GM23338 (cell line): Measurements from ENCODE around the gene GAPDHS. TPM values are rescaled to one million over a fixed set of nuclear protein-coding genes. Genes with fewer than 3 reads are reported as not detected.

Experiments used
- ATAC-seq: fragments of 200-7000 bp; cut with Tn5 transposase; 3 replicates; pipeline ENCODE4 v1.9.1; 2020
- DNase-seq: peaks from one replicate; pipeline ENCODE4 v3.0.0-alpha.2; 2015; ENCODE audit warnings: low spot score
- H2AFZ ChIP-seq: fragments of 200-600 bp; sonication (generic); 2 replicates; pipeline ENCODE4 v1.8.0; 2016; ENCODE audit warnings: antibody characterized with exemption, mild to moderate bottlenecking, moderate library complexity
- H3F3A ChIP-seq: fragments of 200-600 bp; sonication (generic); replicated peaks from 2 replicates; pipeline ENCODE4 v1.8.0; 2017; ENCODE audit warnings: antibody characterized with exemption, mixed run types, low read depth
- H3K27ac ChIP-seq: fragments of 200-600 bp; sonication (generic); 2 replicates; pipeline ENCODE4 v1.6.1; 2016; ENCODE audit warnings: low read depth
- H3K27me3 ChIP-seq: fragments of 200-600 bp; sonication (generic); 2 replicates; pipeline ENCODE4 v1.8.0; 2016; ENCODE audit warnings: mild to moderate bottlenecking, mixed run types, moderate library complexity; ENCODE audit not compliant: insufficient read depth
- H3K36me3 ChIP-seq: fragments of 200-600 bp; sonication (generic); 2 replicates; pipeline ENCODE4 v1.8.0; 2016; ENCODE audit warnings: mild to moderate bottlenecking; ENCODE audit not compliant: insufficient read depth
- H3K4me1 ChIP-seq: fragments of 200-600 bp; sonication (generic); 2 replicates; pipeline ENCODE4 v1.8.0; 2016; ENCODE audit warnings: mild to moderate bottlenecking, moderate library complexity; ENCODE audit not compliant: insufficient read depth
- H3K4me2 ChIP-seq: fragments of 200-600 bp; sonication (generic); 2 replicates; pipeline ENCODE4 v1.7.1; 2017; ENCODE audit warnings: mixed run types
- H3K4me3 ChIP-seq: fragments of 200-600 bp; sonication (generic); 2 replicates; pipeline ENCODE4 v1.6.1; 2016; ENCODE audit warnings: mixed run types
- H3K79me2 ChIP-seq: fragments of 200-600 bp; sonication (generic); replicated peaks from 2 replicates; pipeline ENCODE4 v1.8.0; 2017; ENCODE audit warnings: mild to moderate bottlenecking; ENCODE audit not compliant: insufficient read depth
- H3K9me2 ChIP-seq: fragments of 200-600 bp; sonication (generic); 2 replicates; pipeline ENCODE4 v1.8.0; 2017; ENCODE audit not compliant: insufficient read depth
- H4K20me1 ChIP-seq: fragments of 200-600 bp; sonication (generic); replicated peaks from 2 replicates; pipeline ENCODE4 v1.8.0; 2017; ENCODE audit warnings: mild to moderate bottlenecking; ENCODE audit not compliant: insufficient read depth
- H3K27ac Mint-ChIP-seq: 2 replicates; pipeline ENCODE4 v1.8.0; 2020; ENCODE audit warnings: inconsistent platforms, mild to moderate bottlenecking, moderate library complexity, mixed read lengths
- H3K27me3 Mint-ChIP-seq: 3 replicates; pipeline ENCODE4 v1.8.0; 2022; ENCODE audit warnings: low read depth, mild to moderate bottlenecking, moderate library complexity, mixed read lengths, inconsistent platforms; ENCODE audit not compliant: insufficient read depth, poor library complexity
- H3K36me3 Mint-ChIP-seq: 3 replicates; pipeline ENCODE4 v1.8.0; 2021; ENCODE audit warnings: low read depth, mild to moderate bottlenecking, inconsistent platforms, moderate library complexity, mixed read lengths
- H3K4me1 Mint-ChIP-seq: 3 replicates; pipeline ENCODE4 v1.8.0; 2020; ENCODE audit warnings: mild to moderate bottlenecking, inconsistent platforms, mixed read lengths
- H3K4me3 Mint-ChIP-seq: 3 replicates; pipeline ENCODE4 v1.8.0; 2021; ENCODE audit warnings: moderate library complexity, mild to moderate bottlenecking, inconsistent platforms, mixed read lengths
- H3K9me3 Mint-ChIP-seq: 3 replicates; pipeline ENCODE4 v1.8.0; 2020; ENCODE audit warnings: moderate library complexity, mild to moderate bottlenecking, inconsistent platforms, mixed read lengths
- CREB1 ChIP-seq: fragments of 250-450 bp; sonication (Bioruptor Pico); IDR thresholded peaks from 2 replicates; pipeline ENCODE4 v1.5.0; 2020; ENCODE audit warnings: low read depth, mild to moderate bottlenecking, moderate library complexity
- EZH2 ChIP-seq: fragments of 200-600 bp; sonication (generic); IDR thresholded peaks from one replicate; pipeline ENCODE4 v1.8.0; 2017; ENCODE audit warnings: antibody characterized with exemption, mild to moderate bottlenecking, low read depth; ENCODE audit not compliant: unreplicated experiment
- EZH2phosphoT487 ChIP-seq: fragments of 200-600 bp; sonication (generic); IDR thresholded peaks from one replicate; pipeline ENCODE4 v1.8.1; 2018; ENCODE audit warnings: antibody characterized with exemption; ENCODE audit not compliant: unreplicated experiment
- JUNB ChIP-seq: IDR thresholded peaks from one replicate; pipeline ENCODE4 v1.6.1; 2016; ENCODE audit warnings: antibody characterized with exemption; ENCODE audit not compliant: unreplicated experiment
- NANOG ChIP-seq: IDR thresholded peaks from 2 replicates; pipeline ENCODE4 v1.6.1; 2016; ENCODE audit warnings: antibody characterized with exemption, borderline replicate concordance
- POLR2AphosphoS5 ChIP-seq: IDR thresholded peaks from 2 replicates; pipeline ENCODE4 v1.6.1; 2016; ENCODE audit warnings: antibody characterized with exemption, low read depth
- STAT1 ChIP-seq: IDR thresholded peaks from one replicate; pipeline ENCODE4 v1.6.1; 2016; ENCODE audit warnings: antibody characterized with exemption; ENCODE audit not compliant: unreplicated experiment
- ZNF331 ChIP-seq: fragments of 250-450 bp; sonication (Bioruptor Pico); IDR thresholded peaks from 2 replicates; pipeline ENCODE4 v1.5.0; 2020; ENCODE audit warnings: low read depth, mild to moderate bottlenecking, moderate library complexity
- polyA plus RNA-seq: library from polyadenylated mRNA; unstranded; fragments of >200 nt; fragmentation: Nextera tagmentation; extraction: Ambion mirVana; gene quantifications from 2 replicates; pipeline ENCODE4 v1.2.1, GENCODE V29; 2016
- total RNA-seq: library from RNA; depleted of rRNA; stranded (reverse); fragments of >200 nt; shearing (Covaris generic); gene quantifications from 2 replicates; pipeline ENCODE4 v1.2.3, GENCODE V29; 2014
- TF ChIP-seq, protein P1 (sequence below), 2 experiments: fragments of 200-600 bp in 1 of 2; sonication (generic) in 1 of 2; conservative IDR thresholded peaks; 2 replicates each; pipeline versions ENCODE4 v1.5.1 to v1.6.1; 2016 to 2017; ENCODE audit warnings: antibody characterized with exemption in 2 of 2, low read depth in 2 of 2, mild to moderate bottlenecking in 2 of 2, moderate library complexity in 1 of 2
- TF ChIP-seq, protein P2 (sequence below): IDR thresholded peaks from one replicate; pipeline ENCODE4 v1.6.1; 2018; ENCODE audit warnings: antibody characterized with exemption; ENCODE audit not compliant: unreplicated experiment

GAPDHS gene
- total and polyA plus RNA-seq, 2 experiments from 2014 or later: not detected

DNA sequence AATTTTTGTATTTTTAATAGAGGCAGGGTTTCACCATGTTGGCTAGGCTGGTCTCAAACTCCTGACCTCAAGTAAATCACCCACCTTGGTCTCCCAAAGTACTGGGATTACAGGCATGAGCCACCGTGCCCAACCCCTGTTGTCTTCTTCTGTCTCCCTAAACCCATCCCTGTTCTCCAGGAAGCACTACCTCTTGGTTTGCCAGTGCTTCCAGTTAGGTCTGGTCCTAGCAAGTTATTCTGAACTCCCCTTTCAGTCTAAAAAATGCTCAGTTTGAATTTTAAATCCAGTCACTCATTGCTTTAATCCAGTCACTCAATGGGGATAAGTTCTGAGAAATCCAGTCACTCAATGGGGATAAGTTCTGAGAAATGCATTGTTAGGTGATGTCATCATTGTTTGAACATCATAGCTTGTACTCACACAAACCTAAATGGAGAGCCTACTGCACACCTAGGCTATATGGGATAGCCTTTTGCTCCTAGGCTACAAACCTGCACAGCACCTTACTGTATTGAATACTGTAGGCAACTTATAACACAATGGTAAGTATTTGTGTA is 38.2 kb downstream of the GAPDHS start (continued):
- TF ChIP-seq, protein P1, sequence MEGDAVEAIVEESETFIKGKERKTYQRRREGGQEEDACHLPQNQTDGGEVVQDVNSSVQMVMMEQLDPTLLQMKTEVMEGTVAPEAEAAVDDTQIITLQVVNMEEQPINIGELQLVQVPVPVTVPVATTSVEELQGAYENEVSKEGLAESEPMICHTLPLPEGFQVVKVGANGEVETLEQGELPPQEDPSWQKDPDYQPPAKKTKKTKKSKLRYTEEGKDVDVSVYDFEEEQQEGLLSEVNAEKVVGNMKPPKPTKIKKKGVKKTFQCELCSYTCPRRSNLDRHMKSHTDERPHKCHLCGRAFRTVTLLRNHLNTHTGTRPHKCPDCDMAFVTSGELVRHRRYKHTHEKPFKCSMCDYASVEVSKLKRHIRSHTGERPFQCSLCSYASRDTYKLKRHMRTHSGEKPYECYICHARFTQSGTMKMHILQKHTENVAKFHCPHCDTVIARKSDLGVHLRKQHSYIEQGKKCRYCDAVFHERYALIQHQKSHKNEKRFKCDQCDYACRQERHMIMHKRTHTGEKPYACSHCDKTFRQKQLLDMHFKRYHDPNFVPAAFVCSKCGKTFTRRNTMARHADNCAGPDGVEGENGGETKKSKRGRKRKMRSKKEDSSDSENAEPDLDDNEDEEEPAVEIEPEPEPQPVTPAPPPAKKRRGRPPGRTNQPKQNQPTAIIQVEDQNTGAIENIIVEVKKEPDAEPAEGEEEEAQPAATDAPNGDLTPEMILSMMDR (conservative IDR thresholded peaks at IDR 0.05; ENCODE audit: low read depth in 2 of 2): no peak
- TF ChIP-seq STAT1: no peak

DNA sequence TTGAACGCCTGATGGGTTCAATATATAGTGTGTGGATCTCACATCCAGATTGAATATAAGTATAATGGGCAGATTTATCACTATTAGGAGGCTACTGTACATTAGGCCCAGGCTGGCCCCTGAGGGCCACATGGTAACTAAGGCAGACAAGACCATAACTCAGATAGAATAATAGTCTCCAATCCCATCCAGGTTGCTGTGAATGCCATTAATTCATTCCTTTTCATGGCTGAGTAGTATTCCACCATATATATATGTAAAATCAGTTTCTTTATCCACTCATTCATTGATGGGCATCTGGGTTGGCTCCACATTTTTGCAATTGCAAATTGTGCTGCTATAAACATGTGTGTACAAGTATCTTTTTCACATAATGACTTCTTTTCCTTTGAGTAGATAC is 44.7 kb downstream of the GAPDHS start:
- peaks cover 47% of the 10 kb centered on the region for H3K9me3 Mint-ChIP-seq
- no peak overlapping the region for H3K4me3 ChIP-seq
- H3K4me1 ChIP-seq: no peaks in the 10 kb centered on the region
- H3K79me2 ChIP-seq: no peaks in the 10 kb centered on the region
- peaks cover 8% of the 10 kb centered on the region for H3K27me3 Mint-ChIP-seq
- TF ChIP-seq NANOG: no peak
- TF ChIP-seq EZH2phosphoT487: no peak
- TF ChIP-seq ZNF331 (CRISPR knock-in tag): no peak
- TF ChIP-seq JUNB: no peak
- peaks cover 5% of the 10 kb centered on the region; the same call in 1 of the 2 replicates for H3K36me3 ChIP-seq
- no peaks in the 10 kb centered on the region for H3K4me1 Mint-ChIP-seq
- H3K27ac ChIP-seq: no peak overlapping the region
- no peaks in the 10 kb centered on the region for H3F3A ChIP-seq
- H4K20me1 ChIP-seq: no peaks in the 10 kb centered on the region
- H2AFZ ChIP-seq: no peak overlapping the region
- H3K9me2 ChIP-seq: no peaks in the 10 kb centered on the region
- H3K4me2 ChIP-seq: no peak overlapping the region
- no peak overlapping the region for H3K27ac Mint-ChIP-seq
- no peak for ATAC-seq
- DNase-seq: no peak
- H3K27me3 ChIP-seq: no peaks in the 10 kb centered on the region
- H3K36me3 Mint-ChIP-seq: peaks cover 26% of the 10 kb centered on the region
- H3K4me3 Mint-ChIP-seq: no peak overlapping the region

DNA sequence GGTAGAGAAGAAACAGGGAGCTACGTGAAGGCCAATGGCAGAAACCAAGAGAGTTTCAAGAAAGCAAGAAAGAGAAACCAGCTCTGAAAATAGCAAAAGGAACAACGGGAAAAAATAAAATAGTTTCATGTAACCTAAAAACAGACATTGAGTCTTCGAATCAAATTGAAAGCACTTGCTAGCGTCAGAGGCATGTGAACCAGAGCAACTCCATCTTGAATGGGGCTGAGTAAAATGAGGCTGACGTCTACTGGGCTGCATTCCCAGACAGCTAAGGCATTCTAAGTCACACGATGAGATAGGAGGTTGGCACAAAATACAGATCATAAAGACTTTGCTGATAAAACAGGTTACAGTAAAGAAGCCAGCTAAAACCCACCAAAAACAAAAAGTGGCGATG is 45.5 kb downstream of the GAPDHS start:
- ATAC-seq (no peak), DNase-seq (no peak)
- Histone ChIP-seq H3K4me2 (no peak overlapping the region), H2AFZ (no peak overlapping the region), H3K4me3 (no peak overlapping the region), H3F3A (no peaks in the 10 kb centered on the region), H3K9me2 (no peaks in the 10 kb centered on the region), H3K27me3 (no peaks in the 10 kb centered on the region), H4K20me1 (no peaks in the 10 kb centered on the region), H3K79me2 (no peaks in the 10 kb centered on the region), H3K4me1 (no peaks in the 10 kb centered on the region), H3K36me3 (peaks cover 5% of the 10 kb centered on the region; the same call in 1 of the 2 replicates), H3K27ac (no peak overlapping the region)
- no peaks in the 10 kb centered on the region for H3K4me1 Mint-ChIP-seq
- no peak overlapping the region for H3K4me3 Mint-ChIP-seq
- peaks cover 8% of the 10 kb centered on the region for H3K27me3 Mint-ChIP-seq
- H3K9me3 Mint-ChIP-seq: peaks cover 50% of the 10 kb centered on the region
- H3K27ac Mint-ChIP-seq: no peak overlapping the region
- peaks cover 26% of the 10 kb centered on the region for H3K36me3 Mint-ChIP-seq
- TF ChIP-seq JUNB (no peak), STAT1 (no peak), EZH2phosphoT487 (no peak), EZH2 (no peak), CREB1 (CRISPR knock-in tag) (no peak), POLR2AphosphoS5 (no peak)
- TF ChIP-seq, protein P2, sequence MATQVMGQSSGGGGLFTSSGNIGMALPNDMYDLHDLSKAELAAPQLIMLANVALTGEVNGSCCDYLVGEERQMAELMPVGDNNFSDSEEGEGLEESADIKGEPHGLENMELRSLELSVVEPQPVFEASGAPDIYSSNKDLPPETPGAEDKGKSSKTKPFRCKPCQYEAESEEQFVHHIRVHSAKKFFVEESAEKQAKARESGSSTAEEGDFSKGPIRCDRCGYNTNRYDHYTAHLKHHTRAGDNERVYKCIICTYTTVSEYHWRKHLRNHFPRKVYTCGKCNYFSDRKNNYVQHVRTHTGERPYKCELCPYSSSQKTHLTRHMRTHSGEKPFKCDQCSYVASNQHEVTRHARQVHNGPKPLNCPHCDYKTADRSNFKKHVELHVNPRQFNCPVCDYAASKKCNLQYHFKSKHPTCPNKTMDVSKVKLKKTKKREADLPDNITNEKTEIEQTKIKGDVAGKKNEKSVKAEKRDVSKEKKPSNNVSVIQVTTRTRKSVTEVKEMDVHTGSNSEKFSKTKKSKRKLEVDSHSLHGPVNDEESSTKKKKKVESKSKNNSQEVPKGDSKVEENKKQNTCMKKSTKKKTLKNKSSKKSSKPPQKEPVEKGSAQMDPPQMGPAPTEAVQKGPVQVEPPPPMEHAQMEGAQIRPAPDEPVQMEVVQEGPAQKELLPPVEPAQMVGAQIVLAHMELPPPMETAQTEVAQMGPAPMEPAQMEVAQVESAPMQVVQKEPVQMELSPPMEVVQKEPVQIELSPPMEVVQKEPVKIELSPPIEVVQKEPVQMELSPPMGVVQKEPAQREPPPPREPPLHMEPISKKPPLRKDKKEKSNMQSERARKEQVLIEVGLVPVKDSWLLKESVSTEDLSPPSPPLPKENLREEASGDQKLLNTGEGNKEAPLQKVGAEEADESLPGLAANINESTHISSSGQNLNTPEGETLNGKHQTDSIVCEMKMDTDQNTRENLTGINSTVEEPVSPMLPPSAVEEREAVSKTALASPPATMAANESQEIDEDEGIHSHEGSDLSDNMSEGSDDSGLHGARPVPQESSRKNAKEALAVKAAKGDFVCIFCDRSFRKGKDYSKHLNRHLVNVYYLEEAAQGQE: no peak
- TF ChIP-seq, protein P1 (conservative IDR thresholded peaks at IDR 0.05; ENCODE audit: low read depth in 2 of 2): no peak
